ENCODE measurements around the gene TYROBP. TPM values are rescaled to one million over a fixed set of nuclear protein-coding genes. Genes with fewer than 3 reads are reported as not detected.

The TYROBP gene
- total and polyA plus RNA-seq, 2 of the 4 experiments (the other 2 are of a cell fraction) = not detected

DNA sequence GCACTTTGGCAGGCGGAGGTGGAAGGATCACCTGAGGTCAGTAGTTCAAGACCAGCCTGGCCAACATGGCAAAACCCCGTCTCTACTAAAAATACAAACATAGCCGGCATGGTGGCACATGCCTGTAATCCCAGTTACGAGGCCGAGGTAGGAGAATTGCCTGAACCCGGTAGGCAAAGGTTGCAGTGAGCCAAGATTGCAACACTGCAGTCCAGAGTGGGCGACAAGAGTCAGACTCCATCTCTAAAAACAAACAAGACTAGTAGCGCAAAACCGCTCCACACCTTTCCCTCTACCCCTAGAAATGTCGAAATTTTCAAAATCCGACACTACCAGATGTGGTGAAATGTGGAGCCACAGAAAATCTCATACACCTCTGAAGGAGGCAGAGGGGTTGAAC is 11.2 kb upstream of the TYROBP start:
- ATAC-seq (ENCODE audit: low read depth) (no peak), DNase-seq (no peak)
- WGBS, 2 experiments (ENCODE audit: extremely low coverage in 2 of 2, insufficient read length in 1 of 2) = 87% methylated on average over 3 of the region's 11 CpGs; no CpG with 5 or more reads in 1 of the 2 experiments
- no peak overlapping the region for H3K4ac ChIP-seq (ENCODE audit: low read depth, low read length)
- ChIA-PET POLR2A (ENCODE audit: unreplicated experiment) (no interaction called here), CTCF (no interaction called here)
- H4K5ac ChIP-seq (ENCODE audit: low read depth, low read length) = no peak overlapping the region
- no peak overlapping the region for H2BK120ac ChIP-seq (ENCODE audit: low read depth, low read length)
- no peak overlapping the region for H3K4me3 ChIP-seq (ENCODE audit: insufficient read depth, low read depth, low read length)
- no peak overlapping the region for H2AK5ac ChIP-seq (ENCODE audit: low read depth, low read length)
- H2AFZ ChIP-seq (replicated peaks; ENCODE audit: low read length, poor library complexity) = no peak overlapping the region
- no peak overlapping the region for H2AK9ac ChIP-seq (replicated peaks; ENCODE audit: low read depth, low read length, poor library complexity)
- dilution Hi-C loops (cut with HindIII; ENCODE audit: low sequenced_read_pairs, unreplicated experiment) (no loop called here), in situ Hi-C loops (cut with MboI; ENCODE audit: low sequenced_read_pairs) (no loop called here), intact Hi-C loops (cut with micrococcal nuclease) (no loop called here)
- no peak overlapping the region for H2BK15ac ChIP-seq (ENCODE audit: low read depth, low read length)
- H3K9me1 ChIP-seq (ENCODE audit: insufficient read depth, low read length) = no peaks in the 10 kb centered on the region; the same call in 1 of the 2 replicates
- H4K20me1 ChIP-seq (ENCODE audit: insufficient read depth, low read length) = no peaks in the 10 kb centered on the region
- no peak overlapping the region for H4K91ac ChIP-seq (ENCODE audit: insufficient read depth, low read depth, low read length)
- H3K56ac ChIP-seq (ENCODE audit: extremely low read depth, insufficient read depth, low read length) = no peak overlapping the region
- H3K23ac ChIP-seq (ENCODE audit: low read depth, low read length) = no peak overlapping the region
- H3K9ac ChIP-seq (ENCODE audit: low read depth, low read length) = no peak overlapping the region
- no peaks in the 10 kb centered on the region for H3K36me3 ChIP-seq (ENCODE audit: control insufficient read depth, insufficient read depth, low read length)
- H2BK20ac ChIP-seq (ENCODE audit: low read depth, low read length) = no peak overlapping the region
- H3K79me1 ChIP-seq (ENCODE audit: low read depth in 1 of 2, low read length in 2 of 2) = no peaks in the 10 kb centered on the region
- H3K27ac ChIP-seq (ENCODE audit: insufficient read depth, low read length) = no peak overlapping the region
- no peak overlapping the region for H3K14ac ChIP-seq (replicated peaks; ENCODE audit: low read depth, low read length)
- peaks cover 2% of the 10 kb centered on the region; the same call in 1 of the 2 replicates for H3K27me3 ChIP-seq (ENCODE audit: control insufficient read depth, insufficient read depth, low read length)
- no peak overlapping the region for H2BK5ac ChIP-seq (ENCODE audit: low read depth, low read length, poor library complexity, severe bottlenecking)
- no peak overlapping the region for H3K18ac ChIP-seq (ENCODE audit: low read depth, low read length)
- no peaks in the 10 kb centered on the region for H3K4me1 ChIP-seq (ENCODE audit: control insufficient read depth, insufficient read depth, low read length)
- TF ChIP-seq RFX5 (IDR thresholded peaks at IDR 0.05; ENCODE audit: low read depth, low read length) (no peak), MXI1 (IDR thresholded peaks at IDR 0.05; ENCODE audit: borderline replicate concordance, low read depth, low read length) (no peak), MAFK (IDR thresholded peaks at IDR 0.05; ENCODE audit: low read depth, low read length) (no peak), POLR2A (IDR thresholded peaks at IDR 0.05; ENCODE audit: low read depth, low read length) (no peak), RAD21 (IDR thresholded peaks at IDR 0.05; ENCODE audit: low read length) (no peak), CHD1 (IDR thresholded peaks at IDR 0.05; ENCODE audit: low read depth, low read length) (no peak), NFE2L2 (IDR thresholded peaks at IDR 0.05; ENCODE audit: low read depth, low read length) (no peak), SMC3 (IDR thresholded peaks at IDR 0.05; ENCODE audit: low read depth, low read length) (no peak)
- TF ChIP-seq, protein P1, sequence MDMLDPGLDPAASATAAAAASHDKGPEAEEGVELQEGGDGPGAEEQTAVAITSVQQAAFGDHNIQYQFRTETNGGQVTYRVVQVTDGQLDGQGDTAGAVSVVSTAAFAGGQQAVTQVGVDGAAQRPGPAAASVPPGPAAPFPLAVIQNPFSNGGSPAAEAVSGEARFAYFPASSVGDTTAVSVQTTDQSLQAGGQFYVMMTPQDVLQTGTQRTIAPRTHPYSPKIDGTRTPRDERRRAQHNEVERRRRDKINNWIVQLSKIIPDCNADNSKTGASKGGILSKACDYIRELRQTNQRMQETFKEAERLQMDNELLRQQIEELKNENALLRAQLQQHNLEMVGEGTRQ (IDR thresholded peaks at IDR 0.05; ENCODE audit: low read depth, low read length) = no peak
- TF ChIP-seq, protein P2, sequence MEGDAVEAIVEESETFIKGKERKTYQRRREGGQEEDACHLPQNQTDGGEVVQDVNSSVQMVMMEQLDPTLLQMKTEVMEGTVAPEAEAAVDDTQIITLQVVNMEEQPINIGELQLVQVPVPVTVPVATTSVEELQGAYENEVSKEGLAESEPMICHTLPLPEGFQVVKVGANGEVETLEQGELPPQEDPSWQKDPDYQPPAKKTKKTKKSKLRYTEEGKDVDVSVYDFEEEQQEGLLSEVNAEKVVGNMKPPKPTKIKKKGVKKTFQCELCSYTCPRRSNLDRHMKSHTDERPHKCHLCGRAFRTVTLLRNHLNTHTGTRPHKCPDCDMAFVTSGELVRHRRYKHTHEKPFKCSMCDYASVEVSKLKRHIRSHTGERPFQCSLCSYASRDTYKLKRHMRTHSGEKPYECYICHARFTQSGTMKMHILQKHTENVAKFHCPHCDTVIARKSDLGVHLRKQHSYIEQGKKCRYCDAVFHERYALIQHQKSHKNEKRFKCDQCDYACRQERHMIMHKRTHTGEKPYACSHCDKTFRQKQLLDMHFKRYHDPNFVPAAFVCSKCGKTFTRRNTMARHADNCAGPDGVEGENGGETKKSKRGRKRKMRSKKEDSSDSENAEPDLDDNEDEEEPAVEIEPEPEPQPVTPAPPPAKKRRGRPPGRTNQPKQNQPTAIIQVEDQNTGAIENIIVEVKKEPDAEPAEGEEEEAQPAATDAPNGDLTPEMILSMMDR (conservative IDR thresholded peaks at IDR 0.05; ENCODE audit: low read depth, low read length) = no peak
- no peaks in the 10 kb centered on the region for H3K9me3 ChIP-seq (ENCODE audit: control insufficient read depth, insufficient read depth, low read length)
- no peak overlapping the region for H3K4me2 ChIP-seq (ENCODE audit: low read depth, low read length)
- no TSS peak for BruUV-seq (replicated peaks)
- H4K8ac ChIP-seq (ENCODE audit: low read depth in 2 of 2, low read length in 2 of 2) = no peak overlapping the region
